NCI-H510A (cell line): ENCODE data around the gene MIAT.

Experiments used
- DNase-seq: peaks from one replicate; lab custom pipeline; 2025; lab: John Stamatoyannopoulos, UW

Gene MIAT

DNA sequence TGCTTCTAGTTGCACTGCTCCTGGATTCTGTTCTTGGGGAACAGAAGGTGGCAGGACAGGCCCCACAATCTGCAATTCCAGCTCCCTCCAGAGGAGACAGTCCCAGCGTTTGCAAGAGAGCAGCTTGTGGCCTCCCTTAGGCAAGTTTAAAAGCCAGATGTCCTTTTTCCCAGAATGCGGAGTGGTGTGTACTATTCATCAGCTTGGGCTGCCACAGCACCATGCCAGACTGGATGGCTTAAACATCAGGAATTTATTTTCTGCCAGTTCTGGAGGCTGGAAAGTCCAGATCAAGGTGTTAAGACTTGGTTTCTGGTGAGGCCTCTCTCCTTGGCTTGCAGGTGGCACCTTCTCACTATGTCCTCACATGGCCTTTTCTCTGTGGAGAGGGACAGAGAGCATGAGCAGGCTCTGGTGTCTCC, 11.7 kb downstream of the MIAT start:
- no peak for DNase-seq

- DNase-seq: no peak
Measured at GRCh38 chr22:26670459-26670858, 13.1 kb downstream of the MIAT start.

GRCh38 chr22:26671317-26672059, 14.1 kb downstream of the MIAT start:
- no peak for DNase-seq

DNA sequence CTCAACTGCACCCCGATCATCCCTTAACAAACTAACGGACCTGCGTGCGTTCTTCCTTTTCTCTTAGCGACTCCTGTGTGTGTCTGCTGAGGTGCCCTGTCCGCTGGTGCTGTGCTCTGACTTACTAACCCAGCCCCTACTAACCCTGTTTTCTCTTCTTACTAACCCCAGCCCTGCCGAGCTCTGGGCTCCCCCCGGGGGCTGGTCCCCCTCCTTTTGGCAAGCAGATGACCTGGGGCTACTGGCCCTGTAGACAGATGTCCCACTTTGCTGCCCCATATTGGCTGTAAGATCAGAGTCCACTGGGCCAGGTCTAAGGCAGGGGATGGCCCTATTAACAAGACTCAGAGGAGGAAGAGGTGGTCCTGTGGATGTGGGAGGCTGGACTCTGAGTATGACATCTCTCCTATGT, 14.7 kb downstream of the MIAT start:
- no peak for DNase-seq

GRCh38 chr22:26672590-26673468, 15.4 kb downstream of the MIAT start:
- peak; percentile 84 for DNase-seq

DNA sequence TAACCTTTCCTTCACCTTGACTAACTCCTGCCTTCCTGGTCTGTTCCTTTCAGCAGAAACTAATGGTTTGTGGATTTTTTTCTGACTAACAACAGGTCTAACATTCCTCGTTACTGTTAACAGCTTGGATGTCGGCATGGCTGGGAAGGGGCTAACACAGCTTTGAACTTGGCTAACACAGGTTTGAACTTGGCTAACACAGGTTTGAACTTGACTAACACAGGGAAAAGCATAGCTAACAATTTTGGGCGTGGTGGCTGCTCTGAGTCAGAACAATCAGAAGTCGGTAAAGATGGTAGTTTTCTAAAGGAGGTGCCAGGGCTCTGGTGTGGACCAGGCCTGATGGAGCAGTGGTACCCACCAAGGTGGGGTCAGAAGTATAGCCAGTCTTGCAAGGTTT, 16.1 kb downstream of the MIAT start:
- no peak for DNase-seq

GRCh38 chr22:26674211-26675190, 17.1 kb downstream of the MIAT start:
- no peak for DNase-seq

GRCh38 chr22:26675687-26676268, 18.4 kb downstream of the MIAT start:
- DNase-seq: no peak

DNA sequence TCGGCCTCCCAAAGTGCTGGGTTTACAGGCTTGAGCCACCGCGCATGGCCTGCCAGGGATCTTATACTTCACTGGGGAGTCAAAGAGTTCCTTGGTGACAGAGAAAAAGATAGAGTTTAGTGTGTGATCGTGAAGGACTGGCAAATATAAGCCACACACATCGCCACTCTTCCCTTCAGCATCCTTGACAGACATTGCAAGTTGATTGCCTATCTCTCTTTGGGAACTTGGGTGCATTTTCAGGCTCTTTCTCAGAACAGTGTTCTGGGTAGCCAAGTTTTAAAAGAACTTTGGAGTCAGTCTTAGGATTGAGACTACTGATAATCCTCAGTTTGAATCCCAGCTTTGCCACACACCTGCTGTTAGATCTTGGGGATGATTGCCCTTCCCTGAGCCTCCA, 19.8 kb downstream of the MIAT start:
- no peak for DNase-seq

DNA sequence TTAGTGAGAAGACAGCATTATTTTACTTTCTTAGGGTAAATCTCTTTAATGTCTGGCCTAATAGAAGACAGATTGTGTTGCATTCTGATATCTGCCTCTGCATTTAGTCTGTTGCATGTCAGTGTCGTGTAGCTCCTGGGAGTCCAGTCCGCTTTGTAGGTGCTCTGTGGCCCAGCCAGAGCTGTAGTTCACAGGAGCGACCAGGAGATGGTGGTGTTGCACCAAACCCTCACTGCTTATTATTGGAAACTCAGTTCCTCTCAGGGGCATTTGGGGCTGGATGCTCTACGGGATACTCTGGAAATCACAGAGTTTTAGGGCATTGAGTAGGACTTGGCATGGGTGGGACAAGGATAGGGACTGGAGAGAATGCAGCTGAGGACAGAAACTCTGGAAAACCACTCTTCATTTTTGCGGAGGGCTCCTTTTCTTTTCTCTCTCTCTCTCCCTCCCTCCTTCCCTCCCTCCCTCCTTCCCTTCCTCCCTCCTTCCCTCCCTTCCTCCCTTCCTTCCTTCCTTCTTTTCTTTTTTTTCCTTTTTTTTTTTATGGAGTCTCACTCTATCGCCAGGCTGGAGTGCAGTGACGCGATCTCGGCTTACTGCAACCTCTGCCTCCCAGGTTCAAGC, 21.7 kb downstream of the MIAT start:
- DNase-seq: no peak

DNA sequence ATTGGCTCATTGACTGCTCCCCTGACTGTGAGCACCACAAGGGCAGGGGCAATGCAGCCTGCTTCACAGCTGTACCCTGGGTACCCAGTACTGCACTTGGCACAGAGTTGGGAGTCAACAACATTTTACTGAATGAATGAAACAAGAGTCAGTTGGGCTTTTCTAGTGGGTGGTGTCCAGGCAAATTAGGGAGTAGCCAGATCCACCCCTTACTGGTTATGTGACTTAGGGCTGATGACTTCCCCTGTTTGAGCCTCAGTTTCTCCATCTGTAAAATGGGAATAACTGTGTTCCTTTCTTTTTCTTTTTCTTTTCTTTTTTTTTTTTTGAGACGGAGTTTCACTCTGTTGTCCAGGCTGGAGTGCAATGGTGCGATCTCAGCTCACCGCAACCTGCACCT, 23.1 kb downstream of the MIAT start:
- no peak for DNase-seq

DNA sequence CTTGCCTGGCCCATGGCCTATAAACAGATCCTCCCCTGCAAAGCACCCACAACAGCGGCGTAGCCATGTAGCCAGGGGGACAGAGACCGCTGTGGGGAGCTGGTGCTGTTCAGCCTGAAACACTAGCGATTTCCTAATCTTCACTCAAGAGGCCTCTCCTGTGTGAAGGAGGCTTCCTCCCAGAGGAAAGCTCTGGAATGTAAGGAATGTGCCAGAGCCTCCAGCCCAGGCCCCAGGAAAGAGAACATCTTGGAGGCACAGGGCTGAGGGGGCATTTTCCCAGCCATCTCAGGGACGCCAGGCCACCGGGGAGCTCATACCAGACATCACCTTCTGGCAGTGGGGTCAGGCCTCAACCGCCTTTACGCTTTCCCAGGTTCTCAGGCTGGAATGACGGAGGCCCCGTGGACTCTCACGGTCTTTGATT, 24.0 kb downstream of the MIAT start:
- no peak for DNase-seq

- DNase-seq: no peak
Measured at GRCh38 chr22:26684168-26684567, 26.8 kb downstream of the MIAT start.

DNA sequence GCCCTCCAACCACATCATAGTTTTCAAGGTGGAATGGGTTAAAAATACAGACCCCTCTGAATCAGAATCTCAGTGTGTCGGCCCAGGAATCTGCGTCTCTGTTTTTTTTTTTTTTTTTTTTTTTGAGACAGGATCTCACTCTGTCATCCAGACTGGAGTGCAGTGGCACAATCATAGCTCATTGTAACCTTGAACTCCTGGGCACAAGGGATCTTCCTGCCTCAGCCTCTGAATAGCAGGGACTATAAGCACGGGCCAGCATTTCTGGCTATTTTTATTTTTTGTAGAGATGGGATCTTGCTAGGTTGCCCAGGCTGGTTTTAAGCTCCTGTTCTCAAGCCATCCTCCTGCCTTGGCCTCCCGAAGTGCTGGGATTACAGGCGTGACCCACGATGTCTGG, 28.2 kb downstream of the MIAT start:
- DNase-seq: no peak

- DNase-seq: no peak
Measured at GRCh38 chr22:26687439-26687838, 30.1 kb downstream of the MIAT start.

GRCh38 chr22:26689513-26690301, 32.3 kb downstream of the MIAT start:
- no peak for DNase-seq

DNA sequence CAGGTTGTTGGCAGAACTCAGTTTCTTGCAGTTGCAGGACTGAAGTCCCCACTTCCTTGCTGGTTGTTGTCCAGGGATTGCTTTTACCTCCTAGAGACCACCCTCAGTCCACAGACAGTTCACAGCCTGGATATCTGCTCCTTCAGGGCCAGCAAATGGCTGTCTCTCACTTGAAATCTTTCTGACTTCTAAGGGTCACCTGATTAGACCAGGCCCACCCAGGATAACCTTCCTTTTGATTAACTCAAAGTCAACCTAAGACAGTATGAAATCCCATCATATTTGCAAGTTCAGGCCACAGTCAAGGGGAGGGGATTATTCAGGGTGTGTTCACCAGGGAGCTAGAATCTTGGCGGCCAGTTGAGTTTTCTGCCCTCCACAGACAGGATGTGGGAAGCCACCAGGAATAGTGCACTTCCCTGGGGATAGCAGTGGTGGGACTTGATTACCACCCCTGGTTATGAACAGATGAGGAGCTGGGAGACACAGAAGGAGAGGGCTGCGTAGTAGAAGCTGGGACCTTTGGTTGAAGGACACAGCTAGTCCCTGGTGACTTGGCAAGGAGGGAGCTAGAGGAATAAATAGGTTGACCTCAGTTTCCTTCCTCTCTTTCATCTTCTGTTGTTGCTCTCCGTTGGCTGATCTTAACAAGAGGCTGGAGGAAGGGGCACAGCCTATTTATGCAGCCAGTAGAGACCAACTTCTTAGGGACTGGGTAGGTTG, 33.4 kb downstream of the MIAT start:
- DNase-seq: no peak

DNA sequence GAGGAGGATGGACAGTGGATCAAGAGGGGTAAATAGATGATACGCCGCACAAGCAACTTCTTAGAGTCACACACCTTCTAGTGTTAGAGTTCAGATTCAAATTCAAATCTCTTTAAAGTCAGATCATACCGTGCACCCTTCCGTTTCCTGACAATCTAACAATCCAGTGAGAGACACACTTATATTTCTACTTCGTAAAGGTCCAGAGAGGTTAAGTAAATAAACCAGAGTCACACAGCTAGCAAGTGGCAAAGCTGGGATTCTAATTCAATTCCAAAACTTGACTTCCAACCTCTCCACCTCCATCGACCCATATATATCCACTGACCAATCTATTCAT, 34.0 kb downstream of the MIAT start:
- no peak for DNase-seq

DNA sequence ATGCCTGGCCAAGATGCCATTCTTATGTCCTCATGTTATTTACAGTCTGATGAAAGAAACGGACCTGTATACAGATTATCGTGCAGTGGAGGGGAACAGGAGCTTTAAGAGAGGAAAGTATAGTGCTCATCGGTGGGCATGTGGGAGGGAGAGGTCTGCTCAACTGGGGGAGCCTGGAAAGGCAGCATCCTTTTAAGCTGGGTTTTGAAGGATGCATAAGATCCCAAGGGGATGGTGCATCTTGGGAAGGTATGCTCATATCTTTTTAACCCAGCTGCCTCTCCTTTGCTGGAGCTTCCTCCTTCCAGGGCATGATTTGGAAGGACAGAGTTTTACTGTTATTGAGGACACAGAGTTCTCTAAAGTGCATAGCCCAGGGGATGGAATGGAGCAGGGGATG, 34.8 kb downstream of the MIAT start:
- no peak for DNase-seq

DNA sequence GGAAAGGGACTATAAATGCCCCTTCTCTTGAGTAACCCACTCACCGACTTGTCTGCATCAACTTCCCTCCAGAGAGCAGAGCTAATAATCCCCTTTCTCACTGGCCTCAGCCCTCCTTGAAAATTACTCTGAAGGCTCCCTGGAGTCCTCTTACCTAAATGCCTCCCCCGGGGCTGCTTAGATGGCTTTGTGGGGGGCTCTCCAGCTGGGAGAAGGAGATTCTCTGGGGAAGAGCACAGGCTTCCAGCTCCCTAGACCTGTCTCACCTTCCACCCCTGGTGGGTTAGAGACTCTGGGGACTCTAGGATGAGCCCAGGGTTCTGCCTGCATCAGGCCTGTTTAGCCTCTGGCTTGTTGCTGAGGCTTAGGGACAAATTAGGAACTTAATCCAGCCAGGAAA, 39.8 kb downstream of the MIAT start:
- DNase-seq: no peak
